Caco-2 (cell line): ENCODE data around the gene NEDD4L. TPM values are rescaled to one million over a fixed set of nuclear protein-coding genes. Genes with fewer than 3 reads are reported as not detected.

ENCODE experiments used
- BruUV-seq: library from RNA; stranded (reverse); fragments of 400-500 nt; replicated peaks from 2 replicates; lab custom pipeline; 2021; lab: Mats Ljungman, UMichigan
- CTCF ChIA-PET: fragments of 300-600 bp; sonication (Branson Sonifier 250); formaldehyde crosslinking; loops from one replicate; lab custom pipeline; 2022; ENCODE audit warnings: antibody characterized with exemption; lab: Charles Lee
- POLR2A ChIA-PET: fragments of 300-600 bp; sonication (Branson Sonifier 250); formaldehyde crosslinking; loops from one replicate; lab custom pipeline; 2022; ENCODE audit warnings: antibody characterized with exemption; lab: Charles Lee
- DNase-seq, 2 experiments: peaks; one replicate each; pipeline versions ENCODE4 v3.0.0 to v3.0.0-alpha.2; 2020 to 2022
- H3K27me3 ChIP-seq: replicated peaks from 2 replicates; pipeline ENCODE4 v1.6.0; 2011; ENCODE audit warnings: low read length; ENCODE audit not compliant: control insufficient read depth, insufficient read depth
- H3K36me3 ChIP-seq: 2 replicates; pipeline ENCODE4 v1.5.1; 2011; ENCODE audit warnings: low read length; ENCODE audit not compliant: control insufficient read depth, insufficient read depth
- H3K4me1 ChIP-seq: fragments of 250-450 bp; sonication (Bioruptor Pico); 2 replicates; pipeline ENCODE4 v1.5.1; 2020; ENCODE audit warnings: mild to moderate bottlenecking
- H3K4me3 ChIP-seq: 2 replicates; pipeline ENCODE4 v1.5.1; 2011; ENCODE audit warnings: low read depth, mild to moderate bottlenecking, control low read depth, low read length
- H3K9me3 ChIP-seq: fragments of 250-450 bp; sonication (Bioruptor Pico); 2 replicates; pipeline ENCODE4 v1.5.1; 2020; ENCODE audit warnings: mild to moderate bottlenecking, moderate library complexity
- H3K27ac Mint-ChIP-seq: one replicate; pipeline ENCODE4 v1.8.0; 2022; ENCODE audit warnings: mixed read lengths; ENCODE audit not compliant: unreplicated experiment
- H3K27me3 Mint-ChIP-seq: one replicate; pipeline ENCODE4 v1.8.0; 2022; ENCODE audit warnings: mixed read lengths; ENCODE audit not compliant: insufficient read depth, unreplicated experiment
- H3K36me3 Mint-ChIP-seq: one replicate; pipeline ENCODE4 v1.8.0; 2022; ENCODE audit warnings: mild to moderate bottlenecking, mixed read lengths; ENCODE audit not compliant: insufficient read depth, unreplicated experiment
- H3K4me1 Mint-ChIP-seq: one replicate; pipeline ENCODE4 v1.8.0; 2022; ENCODE audit warnings: low read depth, mixed read lengths; ENCODE audit not compliant: unreplicated experiment
- H3K4me3 Mint-ChIP-seq: one replicate; pipeline ENCODE4 v1.8.0; 2022; ENCODE audit warnings: mild to moderate bottlenecking, moderate library complexity, mixed read lengths; ENCODE audit not compliant: unreplicated experiment
- H3K9me3 Mint-ChIP-seq: one replicate; pipeline ENCODE4 v1.8.0; 2022; ENCODE audit warnings: mixed read lengths; ENCODE audit not compliant: unreplicated experiment
- intact Hi-C: fragments of 100-400 bp; cut with micrococcal nuclease; formaldehyde crosslinking; loops from one replicate; pipeline ENCODE4 v1.10.0; 2022; ENCODE audit not compliant: unreplicated experiment
- total RNA-seq: library from RNA; stranded (reverse); gene quantifications from 2 replicates; pipeline ENCODE4 v1.2.3, GENCODE V29; 2022
- TF ChIP-seq, protein P1 (sequence below), 2 experiments: fragments of 200-600 bp in 1 of 2; IDR thresholded peaks; 1 replicate in 1 of 2; 2 replicates in 1 of 2; pipeline versions ENCODE4 v1.5.1 to v1.8.0; 2011 to 2022; ENCODE audit warnings: antibody characterized with exemption in 1 of 2, control low read depth in 1 of 2, inconsistent platforms in 1 of 2, low read depth in 1 of 2, low read length in 1 of 2, mild to moderate bottlenecking in 1 of 2, moderate library complexity in 1 of 2; ENCODE audit not compliant: insufficient read depth in 1 of 2, severe bottlenecking in 1 of 2, unreplicated experiment in 1 of 2

The NEDD4L gene
- total RNA-seq, 1 experiment from 2014 or later: 85.4 TPM

GRCh38 chr18:58407263-58407648, 363.2 kb downstream of the NEDD4L start:
- no peaks in the 10 kb centered on the region for H3K9me3 ChIP-seq
- H3K36me3 Mint-ChIP-seq: peaks cover 10% of the 10 kb centered on the region
- no peak overlapping the region for H3K27ac Mint-ChIP-seq
- H3K4me3 ChIP-seq: no peak overlapping the region
- no peak overlapping the region for H3K4me3 Mint-ChIP-seq
- BruUV-seq: no TSS peak
- no peaks in the 10 kb centered on the region for H3K4me1 Mint-ChIP-seq
- no peaks in the 10 kb centered on the region for H3K27me3 Mint-ChIP-seq
- no peaks in the 10 kb centered on the region for H3K36me3 ChIP-seq
- TF ChIP-seq, protein P1, sequence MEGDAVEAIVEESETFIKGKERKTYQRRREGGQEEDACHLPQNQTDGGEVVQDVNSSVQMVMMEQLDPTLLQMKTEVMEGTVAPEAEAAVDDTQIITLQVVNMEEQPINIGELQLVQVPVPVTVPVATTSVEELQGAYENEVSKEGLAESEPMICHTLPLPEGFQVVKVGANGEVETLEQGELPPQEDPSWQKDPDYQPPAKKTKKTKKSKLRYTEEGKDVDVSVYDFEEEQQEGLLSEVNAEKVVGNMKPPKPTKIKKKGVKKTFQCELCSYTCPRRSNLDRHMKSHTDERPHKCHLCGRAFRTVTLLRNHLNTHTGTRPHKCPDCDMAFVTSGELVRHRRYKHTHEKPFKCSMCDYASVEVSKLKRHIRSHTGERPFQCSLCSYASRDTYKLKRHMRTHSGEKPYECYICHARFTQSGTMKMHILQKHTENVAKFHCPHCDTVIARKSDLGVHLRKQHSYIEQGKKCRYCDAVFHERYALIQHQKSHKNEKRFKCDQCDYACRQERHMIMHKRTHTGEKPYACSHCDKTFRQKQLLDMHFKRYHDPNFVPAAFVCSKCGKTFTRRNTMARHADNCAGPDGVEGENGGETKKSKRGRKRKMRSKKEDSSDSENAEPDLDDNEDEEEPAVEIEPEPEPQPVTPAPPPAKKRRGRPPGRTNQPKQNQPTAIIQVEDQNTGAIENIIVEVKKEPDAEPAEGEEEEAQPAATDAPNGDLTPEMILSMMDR (IDR thresholded peaks at IDR 0.05; ENCODE audit: insufficient read depth in 1 of 2, low read depth in 1 of 2, low read length in 1 of 2, severe bottlenecking in 1 of 2, unreplicated experiment in 1 of 2): no peak
- ChIA-PET POLR2A (no interaction called here), CTCF (no interaction called here)
- peak; percentile 46 to 52 for DNase-seq
- H3K4me1 ChIP-seq: peaks cover 33% of the 10 kb centered on the region
- intact Hi-C loops: loop anchor here (5.0 kb wide), 2 partner anchors 35 to 220 kb away; partner anchors contain the start of gene ALPK2
- H3K27me3 ChIP-seq: no peaks in the 10 kb centered on the region
- H3K9me3 Mint-ChIP-seq: no peaks in the 10 kb centered on the region

DNA sequence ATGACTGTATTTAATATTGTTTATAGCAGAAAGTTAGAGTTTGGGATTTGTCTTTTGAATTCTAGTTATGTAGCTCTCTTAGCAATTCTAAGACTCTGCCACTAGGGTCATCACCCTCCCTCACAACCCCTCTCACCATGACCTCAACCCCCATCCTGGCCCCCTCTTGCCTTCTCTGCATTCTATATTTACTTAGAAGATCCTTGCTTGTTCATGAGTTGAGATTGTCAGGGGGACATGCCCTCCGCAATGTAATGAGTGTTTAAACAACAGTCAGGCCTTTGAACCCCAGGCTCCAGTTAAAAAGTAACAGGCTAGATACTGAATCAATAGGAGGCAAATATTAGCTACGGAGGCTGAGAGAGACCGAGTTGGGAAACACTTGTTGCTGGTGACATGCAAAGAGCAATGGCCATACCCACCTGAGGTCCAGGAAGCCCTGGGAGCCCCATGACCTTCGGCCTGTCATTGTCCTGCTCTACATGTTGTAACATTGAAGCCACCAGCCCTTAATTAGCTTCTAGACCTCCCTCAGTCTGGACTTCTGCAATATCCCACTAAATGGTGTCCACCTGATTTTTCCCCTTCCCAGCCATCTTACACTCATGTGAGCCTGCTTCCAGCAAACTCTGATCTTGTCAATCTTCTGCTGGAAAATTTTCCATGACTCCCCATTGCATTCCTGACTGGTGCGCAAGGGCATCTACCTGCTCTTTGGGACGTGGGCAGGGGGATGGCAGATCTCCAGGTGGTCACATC, 363.8 kb downstream of the NEDD4L start:
- Mint-ChIP-seq H3K4me1 (no peaks in the 10 kb centered on the region), H3K27me3 (no peaks in the 10 kb centered on the region), H3K9me3 (no peaks in the 10 kb centered on the region), H3K27ac (no peak overlapping the region), H3K4me3 (no peak overlapping the region), H3K36me3 (peaks cover 10% of the 10 kb centered on the region)
- Histone ChIP-seq H3K9me3 (no peaks in the 10 kb centered on the region), H3K36me3 (no peaks in the 10 kb centered on the region), H3K4me1 (peaks cover 39% of the 10 kb centered on the region), H3K4me3 (no peak overlapping the region), H3K27me3 (no peaks in the 10 kb centered on the region)
- CTCF ChIA-PET: interaction anchor here (0.6 to 0.8 kb wide), 2 partner anchors 33 to 90 kb away, joined by 3 read pairs; no protein-coding TSS in a partner anchor
- intact Hi-C loops: loop anchor here (5.0 kb wide), 2 partner anchors 34 to 219 kb away; partner anchors contain the start of gene ALPK2
- BruUV-seq: no TSS peak
- POLR2A ChIA-PET: interaction anchor here (0.6 kb wide), 1 partner anchor 251 kb away, joined by 3 read pairs; no protein-coding TSS in a partner anchor
- TF ChIP-seq, protein P1 (IDR thresholded peaks at IDR 0.05; ENCODE audit: insufficient read depth in 1 of 2, low read depth in 1 of 2, low read length in 1 of 2, severe bottlenecking in 1 of 2, unreplicated experiment in 1 of 2): peak; percentile 18 to 30
- DNase-seq: peak; percentile 72 to 84

DNA sequence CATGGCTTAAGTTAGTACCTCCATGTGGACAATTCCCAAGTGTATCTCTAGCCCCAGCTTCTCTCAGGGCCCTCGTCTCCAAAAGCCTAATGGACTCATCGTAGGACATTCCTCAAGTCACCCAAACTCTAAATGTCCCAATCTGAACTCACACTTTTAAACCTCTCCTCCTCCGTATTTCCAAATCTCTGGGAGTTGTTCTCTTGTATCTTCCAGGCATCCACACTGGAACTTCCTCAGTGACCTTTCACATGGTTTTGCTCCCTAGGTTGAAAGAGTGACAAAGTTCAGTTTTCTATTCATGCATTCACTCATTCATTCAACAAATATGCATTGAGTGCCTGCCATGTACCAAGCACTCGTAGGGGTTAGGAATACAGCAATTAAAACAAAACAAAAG, 364.6 kb downstream of the NEDD4L start:
- no peak overlapping the region for H3K4me3 ChIP-seq
- no peak for DNase-seq
- Mint-ChIP-seq H3K4me3 (no peak overlapping the region), H3K4me1 (no peaks in the 10 kb centered on the region), H3K27ac (no peak overlapping the region), H3K27me3 (no peaks in the 10 kb centered on the region), H3K36me3 (peaks cover 5% of the 10 kb centered on the region), H3K9me3 (no peaks in the 10 kb centered on the region)
- no TSS peak for BruUV-seq
- no peaks in the 10 kb centered on the region for H3K27me3 ChIP-seq
- CTCF ChIA-PET: no interaction called here
- intact Hi-C loops: loop anchor here (5.0 kb wide), 2 partner anchors 34 to 219 kb away; partner anchors contain the start of gene ALPK2
- POLR2A ChIA-PET: no interaction called here
- TF ChIP-seq, protein P1 (IDR thresholded peaks at IDR 0.05; ENCODE audit: insufficient read depth in 1 of 2, low read depth in 1 of 2, low read length in 1 of 2, severe bottlenecking in 1 of 2, unreplicated experiment in 1 of 2): no peak
- H3K9me3 ChIP-seq: no peaks in the 10 kb centered on the region
- no peaks in the 10 kb centered on the region for H3K36me3 ChIP-seq
- peaks cover 47% of the 10 kb centered on the region for H3K4me1 ChIP-seq
